NCI-H2081 treated with DMSO at 0.1 percent for 48 hours (cell line): Measurements from ENCODE around the gene ADM2.
"Not testable (repeated sequence)": the region's sequence is repeated elsewhere in the genome, so short reads cannot be mapped to it uniquely, and the experiment has no call there.

Experiments
- DNase-seq: peaks from one replicate; lab custom pipeline; 2025; lab: John Stamatoyannopoulos, UW

Gene ADM2, protein sequence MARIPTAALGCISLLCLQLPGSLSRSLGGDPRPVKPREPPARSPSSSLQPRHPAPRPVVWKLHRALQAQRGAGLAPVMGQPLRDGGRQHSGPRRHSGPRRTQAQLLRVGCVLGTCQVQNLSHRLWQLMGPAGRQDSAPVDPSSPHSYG

GRCh38 chr22:50481440-50482106, at the start of gene ADM2:
ADM2 (plus strand) TSS chr22:50481543; CDS start chr22:50481848, 305 bp downstream.
- DNase-seq, result no peak

GRCh38 chr22:50432131-50432876, 49.0 kb upstream of the ADM2 start:
- no peak for DNase-seq

DNA sequence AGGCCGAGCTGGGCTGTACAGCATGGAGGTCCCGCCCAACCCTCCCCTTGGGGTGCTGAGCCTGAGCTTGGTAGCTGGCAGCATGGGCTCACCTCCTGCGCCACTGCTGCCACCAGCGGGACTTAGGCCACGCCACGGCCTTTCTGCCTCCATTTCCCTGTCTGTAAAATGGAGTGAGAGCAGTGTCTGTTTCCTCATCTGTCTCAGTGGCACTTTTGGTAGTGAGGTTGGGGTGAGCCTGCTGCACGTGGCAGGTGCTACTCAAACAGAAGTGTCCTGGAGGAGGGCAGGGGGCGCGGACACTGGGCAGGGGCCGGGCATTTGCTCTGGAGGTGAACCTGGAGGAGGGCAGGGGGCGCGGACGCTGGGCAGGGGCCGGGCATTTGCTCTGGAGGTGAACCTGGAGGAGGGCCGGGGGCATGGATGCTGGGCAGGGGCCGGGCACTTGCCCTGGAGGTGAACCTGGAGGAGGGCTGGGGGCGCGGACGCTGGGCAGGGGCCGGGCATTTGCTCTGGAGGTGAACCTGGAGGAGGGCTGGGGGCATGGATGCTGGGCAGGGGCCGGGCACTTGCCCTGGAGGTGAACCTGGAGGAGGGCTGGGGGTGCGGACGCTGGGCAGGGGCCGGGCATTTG, 48.3 kb upstream of the ADM2 start:
- DNase-seq, result not testable (repeated sequence)

DNA sequence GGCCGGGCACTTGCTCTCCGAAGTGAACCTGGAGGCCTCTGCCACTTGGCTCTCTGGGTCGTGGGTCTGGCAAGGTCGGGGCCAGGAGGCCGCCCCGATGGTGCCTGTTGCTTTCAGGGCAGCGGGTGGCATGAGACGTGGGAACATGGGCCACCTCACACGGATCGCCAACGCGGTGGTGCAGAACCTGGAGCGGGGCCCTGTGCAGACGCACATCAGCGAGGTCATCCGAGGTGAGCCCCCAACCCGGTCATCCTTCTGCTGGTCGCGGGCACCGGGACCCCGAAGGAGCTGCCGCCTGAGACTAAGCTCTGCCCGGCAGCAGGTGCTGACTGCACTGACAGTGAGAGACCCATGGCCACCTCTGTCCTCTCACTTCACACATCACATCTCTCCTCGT, 46.5 kb upstream of the ADM2 start:
- DNase-seq, result no peak

GRCh38 chr22:50435291-50436014, 45.9 kb upstream of the ADM2 start:
- DNase-seq, result no peak

- no peak for DNase-seq
These were observed 45.1 kb upstream of the ADM2 start for GRCh38 chr22:50436015-50436830.

- DNase-seq, result no peak
These were observed 44.5 kb upstream of the ADM2 start for GRCh38 chr22:50436841-50437341.

GRCh38 chr22:50437511-50438304, 43.6 kb upstream of the ADM2 start:
- DNase-seq, result no peak

GRCh38 chr22:50438305-50439275, 42.8 kb upstream of the ADM2 start:
- no peak for DNase-seq

DNA sequence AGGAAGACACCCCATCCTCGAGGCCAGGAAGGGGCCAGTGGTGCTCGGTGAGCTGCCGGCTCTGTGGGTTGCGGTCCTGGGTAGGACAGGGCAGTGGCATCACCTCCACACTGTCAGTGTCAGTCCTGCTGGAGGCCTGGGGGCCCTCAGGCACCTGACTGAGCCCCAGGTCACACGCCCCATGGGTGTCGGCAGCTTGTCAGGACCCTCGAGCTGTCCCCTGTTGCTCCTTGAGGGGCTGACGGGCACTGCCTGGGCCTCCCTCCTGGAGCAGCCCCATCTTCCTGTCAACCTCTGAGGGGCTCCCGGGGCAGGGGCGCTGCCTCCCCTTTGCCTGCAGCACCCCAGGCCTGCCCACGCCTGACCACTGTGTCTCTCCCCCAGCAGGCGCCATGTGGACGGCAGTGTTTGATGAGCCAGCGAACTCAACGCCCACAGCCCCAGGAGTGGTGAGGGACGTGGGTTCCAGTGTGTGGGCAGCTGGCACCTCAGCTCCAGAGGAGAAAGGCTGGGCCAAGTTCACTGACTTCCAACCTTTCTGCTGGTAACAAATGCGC, 42.0 kb upstream of the ADM2 start:
- DNase-seq, result no peak

DNA sequence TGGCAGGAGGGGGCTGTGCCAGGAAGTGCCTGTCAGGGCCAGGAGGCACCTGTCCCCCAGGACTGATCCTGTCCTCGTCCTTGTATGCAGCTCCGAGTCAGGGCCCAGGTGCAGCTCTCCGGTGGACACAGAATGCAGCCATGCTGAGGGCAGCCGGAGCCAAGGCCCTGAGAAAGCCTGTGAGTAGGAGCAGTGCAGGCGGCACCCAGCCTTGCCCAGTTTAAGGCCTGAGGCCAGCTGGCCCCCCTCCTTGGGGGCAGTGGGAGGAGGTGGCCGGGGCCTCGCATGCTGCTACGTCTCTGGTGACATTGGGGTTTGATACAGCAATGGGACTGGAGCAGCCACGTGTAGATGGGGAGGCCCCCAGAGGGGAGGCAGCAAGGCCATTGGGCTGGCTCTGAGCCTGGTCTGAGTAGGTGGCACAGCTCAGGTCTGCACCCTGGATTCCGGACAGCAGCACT, 41.4 kb upstream of the ADM2 start:
- DNase-seq, result no peak

- DNase-seq, result no peak
These were observed 40.6 kb upstream of the ADM2 start for GRCh38 chr22:50440544-50441249.

GRCh38 chr22:50441428-50441993, 39.8 kb upstream of the ADM2 start:
- no peak for DNase-seq

DNA sequence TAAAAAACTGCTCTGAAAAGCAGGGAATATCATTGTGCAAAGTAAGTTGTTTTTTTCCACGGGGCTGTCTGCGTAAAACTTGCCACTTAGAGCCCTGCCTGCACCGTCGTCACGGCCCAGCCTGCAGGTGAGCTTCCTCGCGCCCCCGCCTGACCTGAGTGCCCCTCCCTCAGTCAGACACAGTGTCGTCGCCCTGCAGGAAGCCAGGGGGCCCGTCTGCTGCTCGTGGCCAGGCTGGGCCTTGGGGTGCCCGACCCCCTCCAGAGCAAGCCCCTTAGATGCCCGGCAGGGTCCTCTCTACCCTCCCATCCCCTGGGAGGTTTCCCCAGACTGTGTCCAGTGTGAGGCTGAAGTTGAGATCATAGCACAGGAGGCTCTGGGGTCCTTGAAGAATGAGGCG, 38.1 kb upstream of the ADM2 start:
- no peak for DNase-seq

- no peak for DNase-seq
These were observed 37.3 kb upstream of the ADM2 start for GRCh38 chr22:50443801-50444625.

GRCh38 chr22:50444663-50445062, 36.7 kb upstream of the ADM2 start:
- no peak for DNase-seq
